Measurements from ENCODE around the gene ACKR4.
"Not testable (repeated sequence)": the region's sequence is repeated elsewhere in the genome, so short reads cannot be mapped to it uniquely, and the experiment has no call there.

The ACKR4 gene

DNA sequence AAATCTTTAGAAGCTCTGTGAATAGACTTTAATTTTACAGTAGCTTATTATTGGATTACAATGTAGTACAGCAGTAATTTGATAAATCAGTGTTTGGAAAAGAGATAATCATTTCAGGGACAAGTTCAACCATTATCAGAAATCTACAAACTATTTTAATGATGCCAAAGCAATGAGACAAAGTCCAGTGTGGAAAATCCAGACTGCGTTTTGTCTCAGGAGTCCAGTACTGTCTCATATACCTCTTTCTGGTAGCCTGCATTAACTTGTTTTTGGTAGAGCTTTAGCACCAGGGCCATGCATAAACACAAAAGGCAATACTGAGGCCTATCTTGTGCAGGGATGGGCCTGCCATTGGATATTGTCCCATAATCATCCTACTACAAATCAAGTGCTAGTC is 19.7 kb downstream of the ACKR4 start:
- DNase-seq (ENCODE audit: low spot score in 2 of 2) (no peak), ATAC-seq (no peak)
- peaks cover 19% of the 10 kb centered on the region for H3K36me3 Mint-ChIP-seq
- no peak overlapping the region for H3K27ac Mint-ChIP-seq
- H3K9me3 Mint-ChIP-seq = peaks cover 3% of the 10 kb centered on the region
- no peak overlapping the region for H3K4me3 Mint-ChIP-seq
- peaks cover 6% of the 10 kb centered on the region for H3K4me1 Mint-ChIP-seq

DNA sequence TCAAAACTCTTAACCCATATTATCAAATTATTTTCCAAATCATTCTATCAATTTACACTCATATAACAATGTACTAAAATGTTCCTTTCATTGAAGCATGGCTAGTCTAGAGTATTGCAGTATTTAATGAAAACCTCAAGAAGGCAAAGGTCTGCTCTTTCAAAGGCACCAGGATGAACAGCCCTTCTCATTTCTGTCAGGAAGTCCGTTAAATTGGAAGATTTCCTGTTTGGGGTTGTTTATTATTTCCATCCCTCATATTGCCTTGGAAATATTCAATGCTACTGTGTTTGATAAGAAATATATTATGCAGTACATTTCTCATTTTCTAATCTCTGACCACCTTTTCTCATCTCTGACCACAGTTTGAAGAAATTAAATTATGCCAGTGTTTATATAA is 25.1 kb downstream of the ACKR4 start:
- Mint-ChIP-seq H3K4me3 (no peak overlapping the region), H3K36me3 (peaks cover 28% of the 10 kb centered on the region), H3K27ac (no peak overlapping the region), H3K4me1 (no peaks in the 10 kb centered on the region), H3K9me3 (no peaks in the 10 kb centered on the region)
- ATAC-seq (no peak), DNase-seq (ENCODE audit: low spot score in 2 of 2) (no peak)

DNA sequence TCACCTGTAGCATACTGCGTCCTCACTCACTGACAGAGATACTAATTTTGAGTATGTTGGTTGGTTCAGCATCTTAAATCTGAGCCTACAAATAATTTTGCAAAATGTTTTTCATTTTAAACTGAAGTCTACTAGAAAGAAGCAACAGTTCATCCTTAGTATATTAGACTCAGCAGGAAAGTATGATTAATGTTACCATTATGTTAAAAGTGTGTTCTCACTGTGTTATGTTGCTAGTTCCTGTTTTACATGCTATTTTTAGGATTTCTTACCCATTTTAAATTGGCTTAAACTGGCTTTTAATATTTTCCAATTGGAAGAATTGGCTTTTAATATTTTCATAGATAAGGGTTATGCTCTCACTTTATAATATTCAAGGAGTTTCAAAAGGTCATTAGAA is 25.7 kb downstream of the ACKR4 start:
- Mint-ChIP-seq H3K9me3 (no peaks in the 10 kb centered on the region), H3K4me3 (no peak overlapping the region), H3K4me1 (no peaks in the 10 kb centered on the region), H3K27ac (no peak overlapping the region), H3K36me3 (peaks cover 35% of the 10 kb centered on the region)
- DNase-seq (ENCODE audit: low spot score in 2 of 2) = no peak
- ATAC-seq = no peak

DNA sequence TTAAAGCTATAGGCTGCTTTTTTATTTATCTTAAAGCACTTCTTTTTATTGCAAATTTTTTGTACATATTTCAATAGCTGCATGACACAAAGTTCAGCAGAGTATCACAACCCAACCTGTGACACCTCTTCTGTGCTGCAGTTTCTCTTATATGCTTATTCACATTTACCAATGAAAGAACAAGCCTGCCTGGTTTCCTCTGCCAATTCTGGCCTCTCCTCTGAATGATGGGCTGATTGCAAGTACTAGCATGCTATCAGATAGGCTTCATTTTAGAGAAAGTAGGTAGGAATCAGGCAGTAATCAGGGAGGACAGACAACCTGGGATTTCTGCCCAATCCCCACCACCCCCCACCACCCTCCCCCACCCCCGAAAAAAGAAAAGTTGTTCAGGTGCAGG is 26.6 kb downstream of the ACKR4 start:
- H3K4me1 Mint-ChIP-seq = no peaks in the 10 kb centered on the region
- DNase-seq (ENCODE audit: low spot score in 2 of 2) = no peak
- no peak for ATAC-seq
- H3K27ac Mint-ChIP-seq = no peak overlapping the region
- peaks cover 39% of the 10 kb centered on the region for H3K36me3 Mint-ChIP-seq
- no peaks in the 10 kb centered on the region for H3K9me3 Mint-ChIP-seq
- H3K4me3 Mint-ChIP-seq = no peak overlapping the region

DNA sequence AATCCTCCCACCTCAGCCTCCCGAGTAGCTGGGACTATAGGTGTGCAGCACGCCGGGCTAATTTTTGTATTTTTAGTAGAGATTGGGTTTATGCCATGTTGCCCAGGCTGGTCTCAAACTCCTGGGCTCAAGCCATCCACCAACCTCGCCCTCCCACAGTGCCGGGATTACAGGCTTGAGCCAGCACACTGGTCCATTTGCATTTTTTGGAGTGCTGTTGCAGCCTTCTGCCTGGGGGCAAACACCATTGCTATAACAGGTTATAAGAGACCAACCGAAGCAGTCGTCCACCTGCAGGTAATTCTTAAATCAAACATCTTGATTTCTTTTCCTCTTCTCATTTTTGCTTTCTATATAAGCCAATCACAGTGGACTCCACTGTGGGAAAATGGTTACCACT is 27.7 kb downstream of the ACKR4 start:
- Mint-ChIP-seq H3K27ac (no peak overlapping the region), H3K4me3 (no peak overlapping the region), H3K4me1 (no peaks in the 10 kb centered on the region), H3K36me3 (peaks cover 48% of the 10 kb centered on the region), H3K9me3 (no peaks in the 10 kb centered on the region)
- ATAC-seq = no peak
- no peak for DNase-seq (ENCODE audit: low spot score in 2 of 2)

DNA sequence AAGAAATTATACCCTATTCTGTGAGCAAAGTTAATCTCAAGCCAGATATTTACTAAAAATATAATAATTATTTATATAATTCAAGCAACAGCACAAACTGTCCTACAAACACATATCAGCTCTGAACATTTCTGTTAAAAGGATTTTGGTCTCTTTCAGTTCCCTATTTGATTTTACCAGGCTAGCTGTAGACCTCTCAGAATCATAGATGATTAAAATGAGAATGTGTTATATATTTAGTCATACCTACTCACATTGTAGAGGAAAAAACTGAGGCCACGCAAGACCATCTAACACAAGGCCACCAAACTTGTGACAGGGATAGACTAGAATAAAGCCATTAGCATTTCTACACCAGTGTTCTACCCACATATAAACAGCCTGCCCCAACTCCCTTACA is 28.5 kb downstream of the ACKR4 start:
- no peaks in the 10 kb centered on the region for H3K9me3 Mint-ChIP-seq
- H3K4me3 Mint-ChIP-seq = no peak overlapping the region
- ATAC-seq (no peak), DNase-seq (ENCODE audit: low spot score in 2 of 2) (no peak)
- peaks cover 54% of the 10 kb centered on the region for H3K36me3 Mint-ChIP-seq
- H3K4me1 Mint-ChIP-seq = no peaks in the 10 kb centered on the region
- no peak overlapping the region for H3K27ac Mint-ChIP-seq

DNA sequence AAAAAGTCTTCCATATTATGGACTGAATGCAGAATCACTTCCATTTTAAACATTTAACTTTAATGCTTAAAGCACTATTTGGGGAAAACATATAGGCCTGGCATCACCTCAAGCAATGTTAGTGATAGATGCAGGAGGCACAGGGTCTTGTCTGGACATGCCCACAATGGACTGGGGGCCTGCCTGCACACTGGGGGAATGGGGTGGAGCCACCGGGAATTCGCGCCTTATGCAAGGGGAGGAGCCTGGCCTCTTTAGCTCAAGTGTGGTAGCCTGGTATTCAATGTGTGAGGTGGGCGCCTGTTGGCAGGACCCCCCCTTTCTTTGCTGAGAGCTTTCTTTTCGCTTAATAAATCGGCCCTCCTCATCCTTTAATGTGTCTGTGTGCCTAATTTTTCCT is 29.9 kb downstream of the ACKR4 start:
- H3K9me3 Mint-ChIP-seq = no peaks in the 10 kb centered on the region
- H3K4me1 Mint-ChIP-seq = no peaks in the 10 kb centered on the region
- no peak for DNase-seq (ENCODE audit: low spot score in 2 of 2)
- H3K27ac Mint-ChIP-seq = peak overlapping the region; percentile 11
- ATAC-seq = no peak
- H3K4me3 Mint-ChIP-seq = no peak overlapping the region
- peaks cover 52% of the 10 kb centered on the region for H3K36me3 Mint-ChIP-seq

DNA sequence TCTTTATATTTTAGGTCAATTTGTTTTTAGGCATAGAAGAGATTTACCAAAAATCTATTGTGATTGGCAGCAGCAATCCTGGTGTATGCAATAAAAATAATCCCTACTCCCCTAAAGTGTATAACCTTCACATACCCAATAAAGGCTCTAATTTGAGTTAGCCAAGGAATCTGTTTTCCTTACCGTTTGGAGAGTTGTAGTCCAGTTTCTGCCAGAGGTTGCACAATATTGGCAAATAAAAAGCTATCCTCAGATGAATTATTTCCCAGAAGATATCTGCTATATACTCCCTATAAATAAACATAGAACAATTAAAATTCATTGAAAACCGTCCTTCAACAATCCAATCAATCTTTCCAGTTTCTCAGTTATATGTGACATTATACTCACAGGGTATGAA is 31.1 kb downstream of the ACKR4 start:
- H3K9me3 Mint-ChIP-seq = no peaks in the 10 kb centered on the region
- no peak overlapping the region for H3K4me3 Mint-ChIP-seq
- peaks cover 52% of the 10 kb centered on the region for H3K36me3 Mint-ChIP-seq
- ATAC-seq (no peak), DNase-seq (ENCODE audit: low spot score in 2 of 2) (no peak)
- no peaks in the 10 kb centered on the region for H3K4me1 Mint-ChIP-seq
- H3K27ac Mint-ChIP-seq = no peak overlapping the region

DNA sequence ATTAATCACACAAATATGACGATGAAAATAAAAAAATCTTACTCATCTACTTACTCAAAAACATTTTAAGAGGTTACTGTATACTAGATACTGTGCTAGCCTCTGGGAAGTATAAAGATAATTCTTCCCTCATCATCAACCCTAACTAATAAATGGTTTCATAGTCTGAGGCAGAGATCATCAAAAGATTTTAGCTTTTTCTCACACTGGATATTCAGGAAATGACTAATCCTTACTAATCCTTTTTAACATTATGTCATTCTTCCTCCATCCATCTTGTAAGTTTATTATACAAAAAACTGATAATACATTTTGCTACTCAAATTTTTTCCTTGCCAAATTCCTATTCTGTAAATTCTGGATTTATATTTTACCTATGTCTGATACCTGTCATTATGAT is 32.9 kb downstream of the ACKR4 start:
- no peaks in the 10 kb centered on the region for H3K4me1 Mint-ChIP-seq
- DNase-seq (ENCODE audit: low spot score in 2 of 2) (no peak), ATAC-seq (peak; percentile 51)
- peaks cover 50% of the 10 kb centered on the region for H3K36me3 Mint-ChIP-seq
- H3K4me3 Mint-ChIP-seq = no peak overlapping the region
- H3K27ac Mint-ChIP-seq = no peak overlapping the region
- H3K9me3 Mint-ChIP-seq = no peaks in the 10 kb centered on the region

DNA sequence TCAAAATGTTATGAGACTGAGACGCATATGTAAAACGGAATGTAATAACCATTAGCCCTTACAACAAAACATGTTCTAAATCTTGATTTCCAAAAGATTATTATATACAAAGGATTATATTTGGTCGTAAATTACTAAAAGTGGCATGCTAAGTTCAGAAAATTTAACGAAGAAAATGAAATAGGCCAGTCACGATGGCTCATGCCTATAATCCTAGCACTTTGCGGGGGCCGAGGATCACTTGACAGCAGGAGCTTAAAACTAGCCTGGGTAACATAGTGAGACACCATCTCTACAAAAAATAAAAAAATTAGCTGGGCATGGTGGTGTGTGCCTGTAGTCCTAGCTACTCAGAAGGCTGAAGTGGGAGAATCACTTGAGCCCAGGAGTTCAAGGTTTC is 33.5 kb downstream of the ACKR4 start:
- no peak overlapping the region for H3K27ac Mint-ChIP-seq
- peaks cover 45% of the 10 kb centered on the region for H3K36me3 Mint-ChIP-seq
- no peak for ATAC-seq
- H3K9me3 Mint-ChIP-seq = no peaks in the 10 kb centered on the region
- no peak overlapping the region for H3K4me3 Mint-ChIP-seq
- no peak for DNase-seq (ENCODE audit: low spot score in 2 of 2)
- no peaks in the 10 kb centered on the region for H3K4me1 Mint-ChIP-seq

DNA sequence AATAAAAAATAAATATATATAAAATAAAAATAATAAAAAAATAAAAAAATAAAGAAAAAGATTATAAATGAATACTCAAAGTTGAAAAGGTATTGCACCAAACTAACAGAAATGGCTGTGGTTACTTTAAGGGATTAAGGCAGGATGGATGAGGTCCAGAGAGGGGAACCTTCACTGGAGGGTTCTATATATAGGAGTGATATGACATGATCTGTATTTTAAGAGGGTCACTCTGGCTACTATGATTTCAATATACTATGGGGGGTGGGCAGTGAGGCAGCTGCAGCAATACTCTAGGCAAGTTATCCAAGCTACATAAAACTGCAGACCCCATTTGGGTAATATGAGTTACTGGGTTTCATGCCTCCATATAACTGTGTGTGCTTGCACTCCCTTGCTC is 38.0 kb downstream of the ACKR4 start:
- Mint-ChIP-seq H3K9me3 (no peaks in the 10 kb centered on the region), H3K4me1 (no peaks in the 10 kb centered on the region), H3K4me3 (no peak overlapping the region), H3K36me3 (peaks cover 49% of the 10 kb centered on the region), H3K27ac (no peak overlapping the region)
- ATAC-seq = no peak
- no peak for DNase-seq (ENCODE audit: low spot score in 2 of 2)

DNA sequence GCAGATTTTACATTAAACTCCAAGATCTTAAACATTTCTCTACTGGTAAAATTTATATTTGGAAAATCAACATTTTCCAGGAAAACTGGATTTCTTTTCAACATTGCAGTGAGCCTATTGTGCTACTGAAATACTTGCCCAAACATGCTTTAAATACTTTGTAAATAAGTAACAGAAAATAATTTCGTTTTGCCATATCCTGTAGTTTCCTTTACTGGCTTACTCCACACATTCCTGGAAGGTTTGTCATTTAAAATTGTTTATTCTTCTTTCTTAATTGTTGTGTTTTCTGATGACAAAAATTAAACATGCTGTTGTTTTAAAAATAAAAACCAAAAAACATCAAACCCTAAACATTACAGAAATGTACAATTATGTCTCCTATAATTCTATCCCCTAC is 40.5 kb downstream of the ACKR4 start:
- Mint-ChIP-seq H3K27ac (no peak overlapping the region), H3K36me3 (peaks cover 44% of the 10 kb centered on the region), H3K4me1 (no peaks in the 10 kb centered on the region), H3K4me3 (no peak overlapping the region), H3K9me3 (no peaks in the 10 kb centered on the region)
- ATAC-seq (no peak), DNase-seq (ENCODE audit: low spot score in 2 of 2) (no peak)

DNA sequence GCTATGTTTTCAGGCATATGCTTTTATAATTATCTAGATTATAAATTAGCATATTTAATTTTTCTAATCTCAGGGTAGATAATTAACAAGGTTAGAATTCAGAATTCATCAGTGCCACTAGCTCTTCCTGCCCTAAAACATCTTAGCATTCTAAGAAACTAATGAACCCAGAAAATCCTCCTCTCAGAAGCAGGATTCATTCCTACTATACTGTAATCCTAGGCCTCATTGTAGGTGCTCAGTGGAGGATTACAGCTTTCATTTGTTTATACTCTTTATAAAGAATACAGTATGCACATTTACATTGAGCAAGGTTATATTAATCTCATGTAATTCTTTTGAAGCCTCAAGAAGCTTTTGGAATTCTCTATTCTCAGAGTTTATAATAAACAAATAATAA is 41.6 kb downstream of the ACKR4 start:
- peaks cover 44% of the 10 kb centered on the region for H3K36me3 Mint-ChIP-seq
- H3K9me3 Mint-ChIP-seq = no peaks in the 10 kb centered on the region
- H3K27ac Mint-ChIP-seq = no peak overlapping the region
- DNase-seq (ENCODE audit: low spot score in 2 of 2) = no peak
- no peak for ATAC-seq
- peaks cover 9% of the 10 kb centered on the region for H3K4me1 Mint-ChIP-seq
- H3K4me3 Mint-ChIP-seq = no peak overlapping the region

DNA sequence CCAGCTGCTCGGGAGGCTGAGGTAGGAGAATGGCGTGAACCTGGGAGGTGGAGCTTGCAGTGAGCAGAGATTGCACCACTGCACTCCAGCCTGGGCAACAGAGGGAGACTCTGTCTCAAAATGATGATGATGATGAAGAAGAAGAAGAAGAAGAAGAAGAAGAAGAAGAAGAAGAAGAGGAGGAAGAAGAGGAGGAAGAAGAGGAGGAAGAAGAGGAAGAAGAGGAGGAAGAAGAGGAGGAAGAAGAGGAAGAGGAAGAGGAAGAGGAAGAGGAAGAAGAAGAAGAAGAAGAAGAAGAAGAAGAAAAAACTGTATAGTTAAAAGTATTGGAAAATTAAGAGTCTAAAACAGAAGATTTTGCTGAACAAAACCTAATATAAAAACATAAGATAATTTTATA is 44.4 kb downstream of the ACKR4 start:
- H3K27ac Mint-ChIP-seq; ATAC-seq; H3K4me3 Mint-ChIP-seq; DNase-seq (ENCODE audit: low spot score in 2 of 2); H3K9me3 Mint-ChIP-seq: not testable (repeated sequence)
- Mint-ChIP-seq H3K36me3 (peaks cover 40% of the 10 kb centered on the region), H3K4me1 (peaks cover 16% of the 10 kb centered on the region)

DNA sequence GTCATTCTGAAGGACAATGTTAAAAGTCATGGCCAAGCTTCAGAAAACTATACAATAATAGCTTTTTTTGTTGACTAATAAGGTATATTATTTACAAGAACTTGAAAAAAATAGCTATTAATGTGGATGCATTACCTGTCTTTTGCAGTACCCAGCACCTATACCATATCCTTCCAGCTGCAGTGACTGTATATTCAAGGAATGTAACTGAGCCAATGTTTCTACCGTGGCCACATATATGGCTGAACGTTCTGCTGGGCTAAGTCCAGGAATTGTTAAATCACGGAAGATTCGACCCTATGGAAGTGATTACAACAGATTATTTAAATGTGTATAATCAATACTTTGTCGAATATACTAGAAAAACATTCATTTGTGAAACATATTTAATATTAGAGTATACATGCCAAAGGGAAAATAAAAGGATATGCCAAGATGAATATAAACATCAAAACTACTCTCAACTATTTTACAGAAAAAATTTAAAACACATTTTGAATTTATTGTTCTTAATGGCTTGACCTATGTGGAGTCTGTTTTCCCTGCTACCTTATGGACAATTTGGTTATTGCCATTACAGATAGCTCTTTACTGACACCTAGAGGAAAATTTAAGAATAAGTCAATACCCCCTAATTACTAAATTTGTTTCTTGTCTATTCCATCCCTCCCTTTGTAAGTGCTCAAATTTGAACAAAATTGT is 44.9 kb downstream of the ACKR4 start:
- Mint-ChIP-seq H3K4me3 (no peak overlapping the region), H3K27ac (no peak overlapping the region), H3K9me3 (no peaks in the 10 kb centered on the region), H3K36me3 (peaks cover 34% of the 10 kb centered on the region), H3K4me1 (peaks cover 16% of the 10 kb centered on the region)
- no peak for DNase-seq (ENCODE audit: low spot score in 2 of 2)
- peak; percentile 50 for ATAC-seq

DNA sequence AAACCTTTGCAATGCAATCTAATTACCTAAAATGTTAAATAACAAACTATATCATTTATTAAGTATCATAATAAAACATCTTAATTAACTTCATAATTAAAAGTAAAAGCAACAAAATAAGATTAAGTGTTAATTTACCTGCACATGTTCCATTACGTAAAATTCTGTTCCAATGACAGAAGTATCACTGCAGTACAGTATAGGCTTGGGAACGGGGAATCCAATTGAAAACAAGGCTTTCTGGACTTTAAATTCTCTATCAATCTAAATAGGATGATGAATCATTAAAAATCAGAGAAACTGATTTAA is 45.4 kb downstream of the ACKR4 start:
- H3K36me3 Mint-ChIP-seq = peaks cover 29% of the 10 kb centered on the region
- H3K9me3 Mint-ChIP-seq = no peaks in the 10 kb centered on the region
- DNase-seq (ENCODE audit: low spot score in 2 of 2) (no peak), ATAC-seq (no peak)
- peaks cover 16% of the 10 kb centered on the region for H3K4me1 Mint-ChIP-seq
- no peak overlapping the region for H3K4me3 Mint-ChIP-seq
- no peak overlapping the region for H3K27ac Mint-ChIP-seq

DNA sequence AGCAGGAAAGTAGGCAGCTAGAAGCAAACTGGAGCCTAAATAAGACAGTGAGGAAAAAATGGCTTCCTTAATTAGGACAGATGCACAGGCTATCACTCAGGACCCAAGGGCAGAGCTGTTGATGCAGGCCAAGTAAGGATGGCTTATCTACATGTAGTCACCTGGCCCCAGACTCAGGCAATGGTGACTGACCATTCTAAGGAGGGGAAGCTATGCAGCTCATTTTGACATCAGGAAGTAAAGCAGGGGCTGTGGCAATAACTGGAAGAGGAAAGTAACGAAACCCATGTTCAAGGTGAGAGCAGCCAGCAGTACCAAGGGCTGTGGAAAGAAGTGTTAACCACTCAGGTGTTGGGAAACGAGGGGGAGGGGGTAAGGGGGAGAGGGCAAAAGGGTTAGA is 46.3 kb downstream of the ACKR4 start:
- Mint-ChIP-seq H3K9me3 (no peaks in the 10 kb centered on the region), H3K36me3 (peaks cover 20% of the 10 kb centered on the region), H3K4me3 (no peak overlapping the region), H3K27ac (peak overlapping the region; percentile 67), H3K4me1 (peaks cover 16% of the 10 kb centered on the region)
- ATAC-seq (no peak), DNase-seq (ENCODE audit: low spot score in 2 of 2) (no peak)

Data from stimulated activated effector memory CD8-positive, alpha-beta T cell treated with anti-CD3 and anti-CD28 coated beads, Interleukin-12 subunit alpha, Interleukin-12 subunit beta, amount 100 ng/mL, for 72 hours (primary cell).